ENCODE results near the gene RAB7B. TPM values are rescaled to one million over a fixed set of nuclear protein-coding genes. Genes with fewer than 3 reads are reported as not detected.
A peak's percentile ranks its signal among the peaks of the same experiment; 100 is the strongest.

The RAB7B gene
- total RNA-seq, 1 donor from 2014 or later, result 6.0 TPM

DNA sequence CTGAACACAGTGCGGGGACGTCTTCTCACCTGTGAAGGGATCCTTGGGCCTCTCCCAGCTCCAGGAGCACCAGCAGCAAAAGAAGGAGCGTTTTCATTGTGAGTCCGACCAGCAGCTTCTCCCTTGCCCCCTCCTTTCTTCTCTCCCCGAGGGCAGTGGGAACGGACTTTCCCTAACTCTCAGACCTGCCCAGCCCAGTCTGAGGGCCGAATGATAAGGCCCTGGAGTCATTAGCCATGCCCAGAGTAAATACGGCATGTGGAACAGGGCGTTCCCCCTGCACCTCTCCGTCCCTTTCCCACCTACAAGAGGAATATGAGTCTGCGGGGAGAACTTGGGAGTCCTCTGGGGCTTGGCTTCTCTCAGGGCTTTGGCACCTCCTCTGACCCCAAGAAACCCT lies 20.5 kb upstream of the RAB7B start, which contains the start of gene CTSE:
Gene CTSE, minus strand, starts transcription at position 201 of the 400 bp plus-strand sequence. Its CDS starts 104 bp downstream, at position 97.
- DNase-seq (ENCODE audit: low spot score), result no peak

GRCh38 chr1:206022766-206023165 lies 19.6 kb upstream of the RAB7B start:
- no peak for DNase-seq (ENCODE audit: low spot score)

- DNase-seq (ENCODE audit: low spot score), result no peak
Measured at GRCh38 chr1:206021626-206022365, 18.6 kb upstream of the RAB7B start.

DNA sequence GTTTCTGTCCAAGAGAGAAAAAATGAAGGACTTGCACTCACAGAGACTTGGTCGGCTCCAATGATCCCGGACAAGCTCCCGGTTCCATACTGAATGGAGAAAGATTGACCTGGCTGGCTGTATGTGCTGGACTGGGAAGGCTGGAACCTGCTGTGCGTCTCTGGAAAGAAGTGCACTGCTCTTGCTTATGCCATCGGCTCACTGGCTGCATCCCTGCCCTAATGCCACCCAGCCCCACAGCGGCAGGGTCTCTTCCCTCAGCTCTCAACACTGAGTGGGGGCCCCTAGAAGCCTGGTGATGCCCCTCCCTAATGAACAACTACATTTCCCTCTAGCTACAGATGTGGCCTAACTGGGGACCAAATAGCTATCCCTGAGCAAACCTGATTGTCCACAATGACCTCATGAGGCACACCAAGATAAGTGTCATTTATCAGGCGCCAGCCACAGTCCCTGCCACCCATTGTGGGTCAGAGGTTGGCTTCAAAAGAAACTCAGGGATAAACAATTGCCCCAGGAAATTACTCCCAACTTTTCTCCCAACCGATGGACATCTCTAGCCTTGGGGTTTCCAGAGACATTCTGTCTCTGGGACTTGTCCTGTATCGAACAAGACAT lies 17.9 kb upstream of the RAB7B start:
- DNase-seq (ENCODE audit: low spot score), result no peak

GRCh38 chr1:206020393-206021007 lies 17.3 kb upstream of the RAB7B start:
- DNase-seq (ENCODE audit: low spot score), result no peak

DNA sequence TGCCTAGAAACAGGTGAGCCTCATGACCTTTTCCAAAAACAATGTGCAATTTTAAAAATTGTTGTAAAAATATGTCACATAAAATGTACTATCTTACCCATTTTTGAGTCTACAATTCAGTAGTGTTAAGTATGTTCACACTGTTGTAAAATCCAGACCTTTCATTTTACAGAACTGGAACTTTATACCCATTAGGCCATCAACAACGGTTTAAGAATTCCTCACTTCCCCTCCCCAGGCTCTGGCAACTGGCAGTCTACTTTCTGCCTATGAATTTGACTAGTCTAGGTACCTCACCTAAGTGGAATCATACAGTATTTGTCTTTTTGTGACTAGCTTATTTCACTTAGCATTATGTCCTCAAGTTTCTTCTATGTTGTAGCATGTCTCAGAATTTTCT lies 11.9 kb upstream of the RAB7B start:
- no peak for DNase-seq (ENCODE audit: low spot score)

GRCh38 chr1:206014601-206015000 lies 11.4 kb upstream of the RAB7B start:
- no peak for DNase-seq (ENCODE audit: low spot score)

DNA sequence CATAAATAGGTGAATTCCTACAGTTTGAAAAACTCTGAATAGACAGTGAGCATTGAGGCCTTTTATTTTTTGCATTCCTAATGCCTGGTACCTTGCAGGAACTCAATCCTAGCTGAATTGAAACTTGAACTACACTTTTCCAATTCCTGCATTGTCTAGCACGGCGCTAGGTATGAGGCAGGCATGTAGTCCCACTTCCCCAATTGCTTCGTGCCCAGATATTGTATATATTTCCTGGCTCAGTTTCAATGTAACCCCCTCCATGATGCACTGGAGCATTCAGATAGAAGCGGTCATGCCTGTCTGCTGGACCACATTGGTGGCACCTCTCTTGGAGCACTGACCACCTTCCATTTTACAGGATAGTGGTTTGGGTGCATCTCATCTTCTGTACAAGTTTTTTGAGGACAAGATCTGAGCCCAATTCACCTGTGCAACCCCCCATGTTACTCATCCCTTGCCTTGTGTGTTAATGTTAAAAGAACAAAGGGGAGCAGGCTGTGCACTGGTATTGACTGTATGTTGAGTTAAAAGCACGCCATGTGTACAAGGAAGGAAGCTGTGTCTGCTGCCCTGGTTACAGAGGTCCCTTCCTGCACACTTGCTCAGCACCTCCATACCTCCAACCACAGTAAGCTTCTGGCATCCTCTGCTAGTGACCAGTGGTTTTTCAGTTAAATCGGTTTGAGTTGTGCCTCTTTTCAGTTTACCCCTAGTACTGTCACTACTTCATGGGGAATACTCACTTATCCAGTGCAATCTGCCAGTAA lies 10.0 kb upstream of the RAB7B start:
- no peak for DNase-seq (ENCODE audit: low spot score)

DNA sequence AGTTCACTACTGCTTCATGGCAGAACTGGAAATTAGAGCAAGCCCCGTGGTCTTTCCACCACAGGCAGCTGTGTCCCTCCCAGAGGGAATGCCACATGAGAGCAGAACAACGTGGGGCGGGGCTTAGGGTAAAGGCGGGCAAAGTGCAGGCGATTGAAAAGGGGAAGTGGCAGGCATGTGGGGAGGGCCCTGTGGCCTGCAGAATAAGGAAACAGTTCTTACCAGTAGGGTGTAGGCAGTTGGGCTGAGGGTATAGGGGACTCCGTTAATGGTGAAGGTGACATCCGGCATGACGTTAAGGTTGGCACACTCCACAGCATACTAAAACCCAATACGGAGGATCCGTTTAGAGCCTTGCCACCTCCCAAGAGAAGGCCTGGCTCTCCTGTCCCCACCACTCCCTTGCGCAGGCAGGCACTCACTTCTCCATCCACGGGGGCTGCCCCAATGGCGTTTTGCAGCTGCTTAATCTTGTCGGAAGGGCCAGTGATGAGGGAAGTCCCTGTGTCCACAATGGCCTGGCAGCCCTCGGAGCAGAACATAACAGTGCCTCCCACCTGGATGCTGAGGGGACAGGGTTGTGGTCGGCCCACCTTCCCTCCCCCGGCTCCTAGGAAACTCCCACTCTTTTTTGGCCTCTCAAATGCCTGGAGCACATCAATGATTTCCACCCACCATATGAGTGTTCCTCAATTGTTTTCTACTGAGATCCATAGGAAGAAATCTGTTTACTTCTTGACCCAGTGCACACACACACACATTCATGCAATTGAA lies 9.1 kb upstream of the RAB7B start:
- no peak for DNase-seq (ENCODE audit: low spot score)

DNA sequence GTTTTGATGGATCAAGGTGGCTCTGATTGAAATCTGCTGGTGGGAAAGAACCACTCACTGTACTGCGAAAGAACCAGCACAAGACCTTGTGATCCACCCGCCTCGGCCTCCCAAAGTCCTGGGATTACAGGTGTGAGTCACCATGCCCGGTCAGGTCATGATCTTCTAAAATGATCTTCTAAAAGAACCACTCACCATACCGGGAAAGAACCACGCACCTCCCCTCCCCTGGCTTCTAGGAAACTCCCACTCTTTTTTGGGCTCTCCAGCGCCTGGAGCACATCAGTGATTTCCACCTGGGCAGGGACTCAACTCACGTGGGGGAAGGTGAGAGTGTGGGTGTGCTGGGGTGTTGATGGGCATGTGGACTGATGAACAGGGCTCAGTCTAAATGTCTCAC lies 7.9 kb upstream of the RAB7B start:
- no peak for DNase-seq (ENCODE audit: low spot score)

DNA sequence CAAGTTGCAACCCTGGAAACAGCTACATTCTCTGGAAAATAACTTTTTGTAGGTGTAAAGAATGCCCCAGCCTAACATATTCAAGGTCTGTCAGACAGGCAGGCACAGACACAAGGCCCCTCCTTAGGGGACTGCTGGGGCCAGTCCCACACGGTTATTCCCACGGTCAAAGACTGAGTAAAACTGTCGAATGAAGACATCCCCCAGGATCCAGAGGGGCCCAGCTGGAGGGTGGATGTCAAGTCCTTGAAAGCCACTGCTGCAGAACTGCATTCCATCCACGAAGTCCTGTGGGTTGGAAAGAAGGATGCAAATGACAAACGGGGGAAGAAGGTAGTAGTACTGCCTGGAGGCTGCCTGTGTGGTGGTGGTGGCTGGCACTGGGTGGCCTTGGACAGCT lies 6.9 kb upstream of the RAB7B start:
- DNase-seq (ENCODE audit: low spot score), result no peak

- peak; percentile 62 for DNase-seq (ENCODE audit: low spot score)
Measured at GRCh38 chr1:206006946-206007345, 3.8 kb upstream of the RAB7B start.

- peak; percentile 65 for DNase-seq (ENCODE audit: low spot score)
Measured at GRCh38 chr1:206005778-206006180, 2.6 kb upstream of the RAB7B start.

GRCh38 chr1:206005234-206005633 lies 2.0 kb upstream of the RAB7B start:
- peak; percentile 28 for DNase-seq (ENCODE audit: low spot score)

DNA sequence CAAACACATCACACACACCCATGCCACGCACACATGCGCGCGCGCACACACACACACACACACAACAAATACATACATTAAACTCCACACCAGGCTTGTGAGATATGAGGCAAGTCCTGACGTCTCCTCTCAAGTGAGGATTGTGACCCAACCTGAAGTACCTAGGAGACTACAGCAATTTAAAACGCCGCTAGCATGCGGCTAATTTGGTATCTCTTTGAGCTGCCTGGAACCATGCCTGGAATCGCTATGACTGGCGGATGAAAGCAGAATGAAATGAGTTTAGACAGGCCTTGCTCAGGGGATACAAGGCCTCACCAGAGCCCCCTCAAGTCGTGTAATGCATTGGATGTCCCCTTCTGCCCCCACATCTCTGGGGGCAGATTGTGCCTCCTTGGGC lies 1.6 kb upstream of the RAB7B start:
- peak; percentile 37 for DNase-seq (ENCODE audit: low spot score)

- no peak for DNase-seq (ENCODE audit: low spot score)
Measured at GRCh38 chr1:206003854-206004800, 932 bp upstream of the RAB7B start.

GRCh38 chr1:206002160-206002559 lies 1.0 kb downstream of the RAB7B start:
- peak; percentile 43 for DNase-seq (ENCODE audit: low spot score)

GRCh38 chr1:206001476-206001888 lies 1.7 kb downstream of the RAB7B start:
- peak; percentile 85 for DNase-seq (ENCODE audit: low spot score)

DNA sequence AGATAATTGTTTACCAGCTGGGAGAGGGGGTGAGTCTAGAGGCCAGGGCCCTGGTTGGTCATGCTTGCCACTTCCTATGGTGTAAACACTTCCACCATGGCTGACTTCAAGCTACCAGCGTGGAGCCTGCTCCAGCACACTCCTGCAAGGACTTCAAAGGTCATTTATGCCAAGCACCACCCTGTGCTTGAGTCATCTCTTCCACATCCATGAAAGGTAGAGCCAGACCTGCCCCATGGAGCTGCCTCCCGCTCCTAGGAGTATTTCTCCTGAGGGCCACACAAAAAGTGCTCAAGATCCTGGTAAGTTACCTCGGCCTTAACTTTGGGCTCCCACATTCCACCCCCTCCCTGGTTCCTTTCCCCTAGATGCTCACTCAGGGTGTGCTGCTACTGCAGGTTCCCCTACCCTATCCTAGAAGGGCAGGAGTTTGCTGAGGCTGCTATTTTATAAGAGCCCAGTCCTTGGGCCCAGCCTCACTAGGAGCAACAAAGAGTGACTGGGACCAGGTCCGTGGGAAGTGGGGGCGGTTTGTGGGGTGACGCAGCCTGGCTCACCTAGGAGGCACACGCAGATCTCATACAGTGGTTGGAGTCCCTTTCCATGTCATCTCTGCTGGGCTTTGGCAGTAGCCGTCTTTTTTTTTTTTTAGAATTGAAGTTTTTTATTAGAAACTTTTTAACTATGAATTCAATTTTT lies 2.4 kb downstream of the RAB7B start:
- peak; percentile 51 for DNase-seq (ENCODE audit: low spot score)
